Adrenal gland (tissue), 5 donors: Measurements from ENCODE around the gene NPR3.

Experiments
- POLR2A ChIP-seq, 2 donors: fragments of 450-650 bp; IDR thresholded peaks; one replicate each; pipeline ENCODE4 v1.6.1; 2017; ENCODE audit warnings: antibody characterized with exemption in 2 of 2, mild to moderate bottlenecking in 2 of 2, moderate library complexity in 1 of 2
- TF ChIP-seq, protein P1 (sequence below), 6 experiments: fragments of 450-650 bp in 4 of 6; fragments of 200-600 bp in 2 of 6; sonication (generic) in 1 of 6; IDR thresholded peaks; 1 replicate in 5 of 6; 2 replicates in 1 of 6; pipeline versions ENCODE4 v1.5.1 to v1.8.0; 2016 to 2021; ENCODE audit warnings: antibody characterized with exemption in 6 of 6, mild to moderate bottlenecking in 2 of 6, moderate library complexity in 1 of 6
- donor health status: DM: no; HTN: no; CAD: no.

DNA sequence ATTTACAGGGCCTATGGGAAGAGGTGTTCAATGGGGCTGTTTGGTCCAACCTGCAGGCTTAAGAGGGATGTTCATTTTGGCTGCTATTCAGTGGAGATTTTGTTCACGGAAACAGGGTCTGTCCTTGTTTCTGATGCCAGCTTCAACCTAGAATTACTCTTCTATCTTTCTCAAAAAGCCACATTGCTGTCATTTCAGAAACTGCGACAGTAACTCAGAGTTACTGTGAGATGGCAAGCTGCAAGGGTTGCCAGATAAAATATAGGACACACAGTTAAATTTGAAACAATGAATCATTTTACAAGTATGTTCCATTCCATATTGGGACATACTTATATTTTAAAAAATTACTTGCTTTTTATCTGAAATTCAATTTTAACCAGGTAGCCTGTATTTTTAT lies 128.0 kb downstream of the NPR3 start:
- no peak for TF ChIP-seq POLR2A (IDR thresholded peaks at IDR 0.05)
- TF ChIP-seq, protein P1, sequence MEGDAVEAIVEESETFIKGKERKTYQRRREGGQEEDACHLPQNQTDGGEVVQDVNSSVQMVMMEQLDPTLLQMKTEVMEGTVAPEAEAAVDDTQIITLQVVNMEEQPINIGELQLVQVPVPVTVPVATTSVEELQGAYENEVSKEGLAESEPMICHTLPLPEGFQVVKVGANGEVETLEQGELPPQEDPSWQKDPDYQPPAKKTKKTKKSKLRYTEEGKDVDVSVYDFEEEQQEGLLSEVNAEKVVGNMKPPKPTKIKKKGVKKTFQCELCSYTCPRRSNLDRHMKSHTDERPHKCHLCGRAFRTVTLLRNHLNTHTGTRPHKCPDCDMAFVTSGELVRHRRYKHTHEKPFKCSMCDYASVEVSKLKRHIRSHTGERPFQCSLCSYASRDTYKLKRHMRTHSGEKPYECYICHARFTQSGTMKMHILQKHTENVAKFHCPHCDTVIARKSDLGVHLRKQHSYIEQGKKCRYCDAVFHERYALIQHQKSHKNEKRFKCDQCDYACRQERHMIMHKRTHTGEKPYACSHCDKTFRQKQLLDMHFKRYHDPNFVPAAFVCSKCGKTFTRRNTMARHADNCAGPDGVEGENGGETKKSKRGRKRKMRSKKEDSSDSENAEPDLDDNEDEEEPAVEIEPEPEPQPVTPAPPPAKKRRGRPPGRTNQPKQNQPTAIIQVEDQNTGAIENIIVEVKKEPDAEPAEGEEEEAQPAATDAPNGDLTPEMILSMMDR (IDR thresholded peaks at IDR 0.05) = no peak
